ENCODE results near the gene THRB.

THRB gene

GRCh38 chr3:24343084-24343783, 151.4 kb downstream of the THRB start:
- H3K27ac ChIP-seq (ENCODE audit: extremely low read depth, low read depth, low read length): no peak overlapping the region
- no peaks in the 10 kb centered on the region for H3K36me3 ChIP-seq (ENCODE audit: control insufficient read depth in 2 of 2, insufficient read depth in 1 of 2, low read length in 2 of 2)
- ChIA-PET POLR2A (no interaction called here), CTCF (no interaction called here)
- no peaks in the 10 kb centered on the region for H3K4me1 ChIP-seq (ENCODE audit: control insufficient read depth, insufficient read depth, low read length)
- H3K9me3 ChIP-seq (ENCODE audit: control insufficient read depth, insufficient read depth, low read depth, low read length): no peaks in the 10 kb centered on the region
- TF ChIP-seq PRDM1 (tag by site-specific recombination; IDR thresholded peaks at IDR 0.05) (no peak), BCL6B (tag by site-specific recombination; IDR thresholded peaks at IDR 0.05) (0 out of 2 replicates have a peak, but pooled peaks have one; percentile 18), YY1 (tag by site-specific recombination; IDR thresholded peaks at IDR 0.05) (no peak)
- H3K4me3 ChIP-seq (ENCODE audit: low read depth, low read length): no peak overlapping the region

GRCh38 chr3:24342275-24342674, 152.4 kb downstream of the THRB start:
- CTCF ChIA-PET: no interaction called here
- Histone ChIP-seq H3K4me1 (ENCODE audit: control insufficient read depth, insufficient read depth, low read length) (no peaks in the 10 kb centered on the region), H3K4me3 (ENCODE audit: low read depth, low read length) (no peak overlapping the region), H3K36me3 (ENCODE audit: control insufficient read depth in 2 of 2, insufficient read depth in 1 of 2, low read length in 2 of 2) (no peaks in the 10 kb centered on the region), H3K27ac (ENCODE audit: extremely low read depth, low read depth, low read length) (no peak overlapping the region), H3K9me3 (ENCODE audit: control insufficient read depth, insufficient read depth, low read depth, low read length) (no peaks in the 10 kb centered on the region)
- POLR2A ChIA-PET: no interaction called here
- TF ChIP-seq ZNF488 (tag by site-specific recombination; IDR thresholded peaks at IDR 0.05) (no peak), ZNF664 (tag by site-specific recombination; IDR thresholded peaks at IDR 0.05) (no peak), BCL6B (tag by site-specific recombination; IDR thresholded peaks at IDR 0.05) (no peak), KLF16 (tag by site-specific recombination; IDR thresholded peaks at IDR 0.05) (no peak), ZBTB17 (tag by site-specific recombination; IDR thresholded peaks at IDR 0.05) (no peak), ZNF639 (tag by site-specific recombination; IDR thresholded peaks at IDR 0.05) (no peak), ZNF571 (tag by site-specific recombination; IDR thresholded peaks at IDR 0.05) (no peak), ZNF148 (tag by site-specific recombination; IDR thresholded peaks at IDR 0.05; ENCODE audit: borderline replicate concordance) (no peak), KLF8 (tag by site-specific recombination; IDR thresholded peaks at IDR 0.05) (no peak), ZNF48 (tag by site-specific recombination; IDR thresholded peaks at IDR 0.05) (no peak)

GRCh38 chr3:24341668-24342067, 153.0 kb downstream of the THRB start:
- Histone ChIP-seq H3K27ac (ENCODE audit: extremely low read depth, low read depth, low read length) (no peak overlapping the region), H3K4me1 (ENCODE audit: control insufficient read depth, insufficient read depth, low read length) (no peaks in the 10 kb centered on the region), H3K36me3 (ENCODE audit: control insufficient read depth in 2 of 2, insufficient read depth in 1 of 2, low read length in 2 of 2) (no peaks in the 10 kb centered on the region), H3K9me3 (ENCODE audit: control insufficient read depth, insufficient read depth, low read depth, low read length) (no peaks in the 10 kb centered on the region), H3K4me3 (ENCODE audit: low read depth, low read length) (no peak overlapping the region)
- POLR2A ChIA-PET: no interaction called here
- CTCF ChIA-PET: no interaction called here
- TF ChIP-seq ZNF529 (tag by site-specific recombination; IDR thresholded peaks at IDR 0.05; ENCODE audit: insufficient replicate concordance) (no peak), ELK4 (IDR thresholded peaks at IDR 0.05; ENCODE audit: borderline replicate concordance, low read depth, low read length) (no peak), ZNF24 (tag by site-specific recombination; IDR thresholded peaks at IDR 0.05) (no peak), PRDM10 (tag by site-specific recombination; IDR thresholded peaks at IDR 0.05) (no peak), ZNF654 (tag by site-specific recombination; IDR thresholded peaks at IDR 0.05; ENCODE audit: low read depth) (no peak), ZNF596 (tag by site-specific recombination; IDR thresholded peaks at IDR 0.05) (no peak), EGR2 (tag by site-specific recombination; IDR thresholded peaks at IDR 0.05; ENCODE audit: low read depth) (no peak)
